ENCODE measurements around the gene GP1BB. TPM values are rescaled to one million over a fixed set of nuclear protein-coding genes. Genes with fewer than 3 reads are reported as not detected.

GP1BB gene
- total RNA-seq, 4 donors from 2014 or later = 1.4 to 3.5 (median 2.3) TPM; not detected in 1

DNA sequence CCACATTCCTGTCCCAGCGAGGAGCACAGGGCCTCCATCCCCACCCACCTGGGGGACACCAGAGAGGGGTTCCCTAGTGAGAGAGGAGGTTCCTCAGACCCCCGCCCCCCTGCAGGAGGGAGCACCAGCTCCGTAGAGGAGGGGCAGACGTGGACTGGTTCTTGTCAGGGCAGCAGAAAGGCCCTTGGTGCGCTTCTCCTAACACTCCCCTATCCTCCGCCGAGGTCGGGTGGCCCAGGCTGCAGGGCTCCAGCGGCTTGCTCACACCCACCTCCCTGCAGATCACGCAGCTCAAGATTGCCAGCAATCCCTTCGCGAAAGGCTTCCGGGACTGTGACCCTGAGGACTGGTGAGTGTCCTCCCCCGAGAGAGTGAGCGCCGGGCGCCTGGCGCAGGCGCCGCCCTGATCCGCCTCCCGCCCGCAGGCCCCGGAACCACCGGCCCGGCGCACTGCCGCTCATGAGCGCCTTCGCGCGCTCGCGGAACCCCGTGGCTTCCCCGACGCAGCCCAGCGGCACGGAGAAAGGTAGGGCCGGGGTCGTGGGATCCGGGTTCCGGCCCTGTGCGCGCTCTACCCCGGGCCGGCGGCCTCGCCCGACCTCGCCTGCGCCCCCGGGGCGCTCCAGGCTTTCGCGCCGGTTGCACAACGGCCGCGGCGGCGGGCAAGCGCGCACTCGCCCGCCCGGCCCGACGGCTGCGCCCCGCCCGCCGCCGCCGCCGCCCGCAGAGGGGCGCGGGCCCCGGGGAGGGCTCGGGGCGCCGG, 42.3 kb downstream of the GP1BB start:
- no peak for DNase-seq
- H3K4me3 ChIP-seq = no peak overlapping the region
- H3K27ac ChIP-seq = no peak overlapping the region

DNA sequence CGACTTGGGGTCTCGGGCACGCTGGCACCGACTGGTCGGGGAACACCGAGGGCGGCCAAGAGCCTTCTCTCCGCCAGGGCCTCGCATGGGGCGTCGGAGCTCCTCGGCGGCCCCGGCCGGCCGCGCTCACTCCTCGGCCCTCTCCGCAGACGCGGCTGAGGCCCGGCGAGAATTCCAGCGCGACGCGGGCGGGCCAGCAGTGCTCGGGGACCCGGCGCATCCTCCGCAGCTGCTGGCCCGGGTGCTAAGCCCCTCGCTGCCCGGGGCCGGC, 42.8 kb downstream of the GP1BB start:
- DNase-seq = no peak
- in situ Hi-C loops (cut with MboI; ENCODE audit: low sequenced_read_pairs in 4 of 4) (loop anchor here in 1 of 4 donors (5.0 kb wide), 1 partner anchor 34 kb away; no protein-coding TSS in a partner anchor), intact Hi-C loops (cut with DNase I; ENCODE audit: low total_unique reads) (no loop called here)
- peaks cover 0 to 4% of the 10 kb centered on the region in 2 donors for H3K4me1 ChIP-seq
- no peaks in the 10 kb centered on the region for H3K9me3 ChIP-seq
- no peak overlapping the region for H3K27ac ChIP-seq
- no peak for ATAC-seq
- no peak for TF ChIP-seq POLR2A (IDR thresholded peaks at IDR 0.05)
- H3K36me3 ChIP-seq = no peaks in the 10 kb centered on the region
- H3K27me3 ChIP-seq = peaks cover 6 to 38% (median 22%) of the 10 kb centered on the region in 3 donors
- H3K4me3 ChIP-seq = peak overlapping the region in 2 of 4 donors; percentile 48 to 49

More for the DNA sequence above, 42.3 kb downstream of the GP1BB start:
- Histone ChIP-seq H3K4me1 (peaks cover 0 to 4% of the 10 kb centered on the region in 2 donors), H3K9me3 (no peaks in the 10 kb centered on the region), H3K36me3 (no peaks in the 10 kb centered on the region), H3K27me3 (peaks cover 6 to 39% (median 22%) of the 10 kb centered on the region in 3 donors)
- intact Hi-C loops (cut with DNase I; ENCODE audit: low total_unique reads) = no loop called here
- TF ChIP-seq POLR2A (IDR thresholded peaks at IDR 0.05) = no peak
- TF ChIP-seq, protein P1, sequence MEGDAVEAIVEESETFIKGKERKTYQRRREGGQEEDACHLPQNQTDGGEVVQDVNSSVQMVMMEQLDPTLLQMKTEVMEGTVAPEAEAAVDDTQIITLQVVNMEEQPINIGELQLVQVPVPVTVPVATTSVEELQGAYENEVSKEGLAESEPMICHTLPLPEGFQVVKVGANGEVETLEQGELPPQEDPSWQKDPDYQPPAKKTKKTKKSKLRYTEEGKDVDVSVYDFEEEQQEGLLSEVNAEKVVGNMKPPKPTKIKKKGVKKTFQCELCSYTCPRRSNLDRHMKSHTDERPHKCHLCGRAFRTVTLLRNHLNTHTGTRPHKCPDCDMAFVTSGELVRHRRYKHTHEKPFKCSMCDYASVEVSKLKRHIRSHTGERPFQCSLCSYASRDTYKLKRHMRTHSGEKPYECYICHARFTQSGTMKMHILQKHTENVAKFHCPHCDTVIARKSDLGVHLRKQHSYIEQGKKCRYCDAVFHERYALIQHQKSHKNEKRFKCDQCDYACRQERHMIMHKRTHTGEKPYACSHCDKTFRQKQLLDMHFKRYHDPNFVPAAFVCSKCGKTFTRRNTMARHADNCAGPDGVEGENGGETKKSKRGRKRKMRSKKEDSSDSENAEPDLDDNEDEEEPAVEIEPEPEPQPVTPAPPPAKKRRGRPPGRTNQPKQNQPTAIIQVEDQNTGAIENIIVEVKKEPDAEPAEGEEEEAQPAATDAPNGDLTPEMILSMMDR (IDR thresholded peaks at IDR 0.05 in 4 of 5, conservative IDR thresholded peaks at IDR 0.05 in 1 of 5) = no peak
- in situ Hi-C loops (cut with MboI; ENCODE audit: low sequenced_read_pairs in 4 of 4) = loop anchor here in 1 of 4 donors (5.0 kb wide), 1 partner anchor 33 kb away; no protein-coding TSS in a partner anchor
- no peak for ATAC-seq

DNA sequence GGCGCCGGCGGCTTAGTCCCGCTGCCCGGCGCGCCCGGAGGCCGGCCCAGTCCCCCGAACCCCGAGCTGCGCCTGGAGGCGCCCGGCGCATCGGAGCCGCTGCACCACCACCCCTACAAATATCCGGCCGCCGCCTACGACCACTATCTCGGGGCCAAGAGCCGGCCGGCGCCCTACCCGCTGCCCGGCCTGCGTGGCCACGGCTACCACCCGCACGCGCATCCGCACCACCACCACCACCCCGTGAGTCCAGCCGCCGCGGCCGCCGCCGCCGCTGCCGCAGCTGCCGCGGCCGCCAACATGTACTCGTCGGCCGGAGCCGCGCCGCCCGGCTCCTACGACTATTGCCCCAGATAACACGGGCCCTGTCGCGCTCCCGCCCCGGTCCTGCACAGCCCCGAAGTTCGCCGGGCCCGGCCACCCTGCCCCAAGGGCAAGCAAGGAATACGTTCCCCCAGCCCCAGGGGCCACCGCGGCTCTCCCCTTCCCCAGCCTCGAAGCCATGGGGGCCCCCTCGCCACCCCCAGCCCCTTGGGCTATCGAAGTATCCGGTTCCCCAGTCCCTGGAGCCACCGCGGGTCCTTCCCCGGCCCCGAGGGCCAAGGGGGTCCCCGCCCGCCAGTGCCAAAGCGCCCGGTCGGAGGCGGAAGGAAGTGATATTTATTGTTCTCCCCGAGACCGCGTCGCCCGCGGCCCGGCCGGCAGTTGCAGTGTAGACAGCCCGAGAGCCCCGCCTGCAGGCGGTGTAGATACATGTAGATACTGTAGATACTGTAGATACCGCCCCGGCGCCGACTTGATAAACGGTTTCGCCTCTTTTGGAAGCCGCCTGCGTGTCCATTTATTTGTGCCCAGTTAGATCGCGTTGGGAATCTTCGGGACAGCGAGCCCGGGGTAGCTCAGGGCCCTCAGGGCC, 43.4 kb downstream of the GP1BB start:
- peak overlapping the region; percentile 46 to 60 (median 48) for H3K4me3 ChIP-seq
- H3K27ac ChIP-seq = no peak overlapping the region
- peak; percentile 23 to 65 for DNase-seq
- intact Hi-C loops (cut with DNase I; ENCODE audit: low total_unique reads) = loop anchor here (1.0 kb wide), 1 partner anchor 36 kb away; no protein-coding TSS in a partner anchor
- H3K9me3 ChIP-seq = no peaks in the 10 kb centered on the region
- H3K4me1 ChIP-seq = peaks cover 0 to 4% of the 10 kb centered on the region in 2 donors
- in situ Hi-C loops (cut with MboI; ENCODE audit: low sequenced_read_pairs in 4 of 4) = loop anchor here in 1 of 4 donors (5.0 kb wide), 1 partner anchor 34 kb away; no protein-coding TSS in a partner anchor
- ATAC-seq = peak; percentile 79 to 81
- peaks cover 4 to 32% (median 22%) of the 10 kb centered on the region in 3 donors for H3K27me3 ChIP-seq
- H3K36me3 ChIP-seq = no peaks in the 10 kb centered on the region
- TF ChIP-seq, protein P1 (IDR thresholded peaks at IDR 0.05 in 4 of 5, conservative IDR thresholded peaks at IDR 0.05 in 1 of 5) = peak in 4 of 5 experiments; percentile 42 to 55 (median 48)
- no peak for TF ChIP-seq POLR2A (IDR thresholded peaks at IDR 0.05)

DNA sequence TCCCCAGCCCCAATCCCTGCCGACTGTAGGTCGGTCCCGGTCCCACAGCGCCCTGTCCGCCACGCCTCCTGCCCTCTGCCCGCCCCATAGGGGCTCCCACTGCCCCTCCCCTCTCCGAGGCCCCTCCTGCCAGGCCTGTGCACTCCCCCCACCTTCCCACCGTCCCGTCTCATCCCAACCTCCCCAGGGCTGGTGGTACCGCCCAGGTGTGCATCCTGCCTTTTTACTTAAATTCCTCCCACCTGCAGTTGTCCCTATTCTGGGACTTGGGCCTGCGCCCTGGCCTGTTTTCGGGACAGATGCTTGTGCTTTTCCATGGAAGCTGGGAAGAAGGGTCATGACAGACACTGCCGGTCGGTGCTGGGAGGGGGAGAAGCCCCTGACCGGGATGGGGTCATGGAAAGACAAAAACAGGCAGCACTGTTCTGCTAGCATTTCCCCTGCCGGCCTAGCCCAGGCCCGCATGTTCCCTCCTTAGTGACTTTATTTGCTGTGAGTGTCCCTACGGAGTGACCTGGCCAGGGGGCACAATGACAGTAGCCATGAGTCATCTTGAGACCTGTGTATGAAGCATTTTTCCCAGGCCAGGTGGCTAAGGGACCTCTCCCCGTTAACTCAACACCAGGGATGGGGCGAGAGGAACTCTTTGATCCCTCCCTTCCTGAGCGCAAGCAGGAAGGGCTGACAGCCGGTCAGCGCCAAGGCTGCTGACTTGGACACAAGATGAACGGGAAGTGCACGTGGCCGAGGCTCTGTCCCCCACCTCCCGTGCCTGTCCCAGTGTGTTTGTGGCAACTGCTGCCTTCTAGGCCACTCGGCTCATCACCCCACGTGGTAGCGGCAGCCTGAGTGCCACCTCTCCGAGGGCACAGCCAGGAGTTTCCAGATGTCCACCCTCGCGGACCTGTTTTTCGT, 44.3 kb downstream of the GP1BB start:
- no peak for TF ChIP-seq POLR2A (IDR thresholded peaks at IDR 0.05)
- TF ChIP-seq, protein P1 (IDR thresholded peaks at IDR 0.05 in 4 of 5, conservative IDR thresholded peaks at IDR 0.05 in 1 of 5) = no peak
- no peaks in the 10 kb centered on the region for H3K36me3 ChIP-seq
- peaks cover 0 to 4% of the 10 kb centered on the region in 2 donors for H3K4me1 ChIP-seq
- no peaks in the 10 kb centered on the region for H3K9me3 ChIP-seq
- intact Hi-C loops (cut with DNase I; ENCODE audit: low total_unique reads) (loop anchor here (1.0 kb wide), 1 partner anchor 37 kb away; no protein-coding TSS in a partner anchor), in situ Hi-C loops (cut with MboI; ENCODE audit: low sequenced_read_pairs in 4 of 4) (loop anchor here in 1 of 4 donors (5.0 kb wide), 1 partner anchor 35 kb away; no protein-coding TSS in a partner anchor)
- peaks cover 3 to 35% (median 22%) of the 10 kb centered on the region in 3 donors for H3K27me3 ChIP-seq
- ATAC-seq (no peak), DNase-seq (peak in 1 of 2 donors; percentile 17)
- H3K27ac ChIP-seq = no peak overlapping the region
- peak overlapping the region; percentile 46 to 60 (median 48) for H3K4me3 ChIP-seq
